SK-N-SH treated with all-trans-retinoic acid at 6 μM for 48 hours (cell line): ENCODE measurements around the gene XRN1.
"Not testable (repeated sequence)": the region's sequence is repeated elsewhere in the genome, so short reads cannot be mapped to it uniquely, and the experiment has no call there.

ENCODE experiments used
- ATAC-seq: fragments of 200-7000 bp; cut with Tn5 transposase; 3 replicates; pipeline ENCODE4 v1.9.1; 2020; ENCODE audit warnings: mild to moderate bottlenecking, moderate library complexity
- ARNTL ChIP-seq: fragments of 450-650 bp; formaldehyde crosslinking; IDR thresholded peaks from 2 replicates; pipeline ENCODE4 v1.5.0; 2020; ENCODE audit warnings: low read depth, mild to moderate bottlenecking, moderate library complexity, borderline replicate concordance
- BACH2 ChIP-seq: fragments of 250-450 bp; sonication (Bioruptor Pico); IDR thresholded peaks from 2 replicates; pipeline ENCODE4 v1.9.0; 2021; ENCODE audit warnings: mild to moderate bottlenecking, borderline replicate concordance
- CREB5 ChIP-seq: fragments of 250-450 bp; sonication (Bioruptor Pico); IDR thresholded peaks from 2 replicates; pipeline ENCODE4 v1.5.1; 2020; ENCODE audit warnings: low read depth, mild to moderate bottlenecking, moderate library complexity
- CSDC2 ChIP-seq: fragments of 250-450 bp; sonication (Bioruptor Pico); IDR thresholded peaks from 2 replicates; pipeline ENCODE4 v1.5.0; 2020; ENCODE audit warnings: mild to moderate bottlenecking, moderate library complexity
- ESRRG ChIP-seq: fragments of 250-450 bp; sonication (Bioruptor Pico); IDR thresholded peaks from 2 replicates; pipeline ENCODE4 v1.6.1; 2021; ENCODE audit warnings: mild to moderate bottlenecking
- GLIS3 ChIP-seq: fragments of 250-450 bp; sonication (Bioruptor Pico); IDR thresholded peaks from 2 replicates; pipeline ENCODE4 v1.5.0; 2020; ENCODE audit warnings: mild to moderate bottlenecking, moderate library complexity
- ISL1 ChIP-seq: fragments of 250-450 bp; sonication (Bioruptor Pico); IDR thresholded peaks from 2 replicates; pipeline ENCODE4 v2.1.2; 2022; ENCODE audit warnings: mild to moderate bottlenecking, moderate library complexity
- OSR1 ChIP-seq: fragments of 250-450 bp; sonication (Bioruptor Pico); IDR thresholded peaks from 2 replicates; pipeline ENCODE4 v1.8.0; 2022; ENCODE audit warnings: moderate library complexity, mild to moderate bottlenecking, inconsistent platforms
- POU6F1 ChIP-seq: fragments of 250-450 bp; sonication (Bioruptor Pico); IDR thresholded peaks from 2 replicates; pipeline ENCODE4 v1.8.0; 2021; ENCODE audit warnings: low read depth, mild to moderate bottlenecking, moderate library complexity, borderline replicate concordance
- PPARA ChIP-seq: fragments of 250-450 bp; sonication (Bioruptor Pico); IDR thresholded peaks from 2 replicates; pipeline ENCODE4 v1.5.0; 2020; ENCODE audit warnings: mild to moderate bottlenecking, borderline replicate concordance
- RARB ChIP-seq: fragments of 250-450 bp; sonication (Bioruptor Pico); IDR thresholded peaks from 2 replicates; pipeline ENCODE4 v1.8.0; 2021; ENCODE audit warnings: mild to moderate bottlenecking, moderate library complexity
- SNAI2 ChIP-seq: fragments of 250-450 bp; sonication (Bioruptor Pico); IDR thresholded peaks from 2 replicates; pipeline ENCODE4 v1.5.0; 2020; ENCODE audit warnings: mild to moderate bottlenecking, moderate library complexity
- TCF4 ChIP-seq: fragments of 250-450 bp; sonication (Bioruptor Pico); IDR thresholded peaks from 2 replicates; pipeline ENCODE4 v1.8.0; 2021; ENCODE audit warnings: mild to moderate bottlenecking, moderate library complexity, borderline replicate concordance
- TOX ChIP-seq: fragments of 250-450 bp; sonication (Bioruptor Pico); IDR thresholded peaks from 2 replicates; pipeline ENCODE4 v1.8.0; 2021; ENCODE audit warnings: mild to moderate bottlenecking, moderate library complexity, borderline replicate concordance
- TSHZ2 ChIP-seq: fragments of 250-450 bp; sonication (Bioruptor Pico); IDR thresholded peaks from 2 replicates; pipeline ENCODE4 v1.5.0; 2020; ENCODE audit warnings: mild to moderate bottlenecking, moderate library complexity
- ZC3H10 ChIP-seq: fragments of 250-450 bp; sonication (Bioruptor Pico); IDR thresholded peaks from 2 replicates; pipeline ENCODE4 v1.5.1; 2021; ENCODE audit warnings: mild to moderate bottlenecking, moderate library complexity
- ZFP3 ChIP-seq: fragments of 250-450 bp; sonication (Bioruptor Pico); IDR thresholded peaks from 2 replicates; pipeline ENCODE4 v1.5.0; 2020; ENCODE audit warnings: mild to moderate bottlenecking, moderate library complexity
- ZFP30 ChIP-seq: fragments of 450-650 bp; formaldehyde crosslinking; IDR thresholded peaks from 2 replicates; pipeline ENCODE4 v1.5.0; 2022; ENCODE audit warnings: mild to moderate bottlenecking, moderate library complexity
- ZNF565 ChIP-seq: fragments of 450-650 bp; formaldehyde crosslinking; conservative IDR thresholded peaks from 2 replicates; pipeline ENCODE4 v1.5.0; 2020; ENCODE audit warnings: low read depth, mild to moderate bottlenecking, moderate library complexity
- ZNF70 ChIP-seq: fragments of 450-650 bp; formaldehyde crosslinking; IDR thresholded peaks from 2 replicates; pipeline ENCODE4 v1.5.0; 2020; ENCODE audit warnings: mild to moderate bottlenecking, moderate library complexity
- ZNF8 ChIP-seq: fragments of 450-650 bp; formaldehyde crosslinking; IDR thresholded peaks from 2 replicates; pipeline ENCODE4 v1.5.0; 2020; ENCODE audit warnings: mild to moderate bottlenecking, moderate library complexity
- TF ChIP-seq, protein P1 (sequence below): fragments of 250-450 bp; sonication (Bioruptor Pico); IDR thresholded peaks from 2 replicates; pipeline ENCODE4 v1.8.0; 2020; ENCODE audit warnings: mild to moderate bottlenecking, moderate library complexity, borderline replicate concordance
- TF ChIP-seq, protein P2 (sequence below): fragments of 250-450 bp; sonication (Bioruptor Pico); IDR thresholded peaks from 2 replicates; pipeline ENCODE4 v1.5.1; 2021; ENCODE audit warnings: mild to moderate bottlenecking, moderate library complexity

The XRN1 gene

DNA sequence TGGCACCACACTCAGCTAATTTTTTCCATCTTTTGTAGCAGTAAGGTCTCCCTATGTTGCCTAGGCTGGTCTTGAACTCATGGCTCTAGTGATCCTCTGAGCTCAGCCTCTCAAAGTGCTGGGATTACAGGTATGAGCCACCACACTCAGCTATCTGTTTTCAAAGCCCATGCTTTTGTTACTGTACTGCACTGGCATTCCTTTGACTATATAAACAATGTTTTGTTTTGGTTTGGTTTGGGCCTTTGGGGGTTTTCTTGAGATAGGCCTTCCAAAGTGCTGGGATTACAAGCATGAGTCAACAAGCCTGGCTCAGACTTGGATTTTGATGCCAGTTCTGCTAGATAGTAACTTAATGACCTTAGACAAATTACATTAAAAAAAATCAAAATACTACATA lies 132.8 kb downstream of the XRN1 start:
- ATAC-seq = peak; percentile 82

DNA sequence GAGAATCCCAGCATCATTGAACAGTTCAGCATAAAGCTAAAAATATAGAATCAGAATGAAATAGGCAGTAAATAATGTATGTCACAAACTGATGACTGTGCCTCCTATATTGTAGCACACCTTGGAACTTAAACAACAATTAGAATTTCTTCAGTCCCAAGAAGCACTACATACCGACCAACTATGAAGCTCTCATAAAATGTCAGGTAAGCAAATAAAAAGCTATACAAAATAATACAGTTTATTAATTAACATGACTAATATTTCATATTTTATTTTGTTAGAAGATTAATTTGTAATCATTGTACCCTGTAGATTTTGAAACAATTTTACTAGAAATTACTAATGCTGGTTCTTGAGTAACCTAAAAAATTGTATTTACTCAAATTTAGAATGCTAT lies 137.4 kb downstream of the XRN1 start:
- no peak for TF ChIP-seq CSDC2 (CRISPR knock-in tag)
- TF ChIP-seq GLIS3 (CRISPR knock-in tag) = no peak
- TF ChIP-seq OSR1 = no peak
- no peak for TF ChIP-seq ZFP30 (CRISPR knock-in tag)
- ATAC-seq = no peak

More for the DNA sequence above, 132.8 kb downstream of the XRN1 start:
- TF ChIP-seq ZFP3 (no peak), POU6F1 (CRISPR knock-in tag) (no peak), CREB5 (CRISPR knock-in tag) (no peak), TSHZ2 (no peak), ZC3H10 (no peak), BACH2 (CRISPR knock-in tag) (no peak), ESRRG (CRISPR knock-in tag) (no peak), TOX (no peak), ZNF70 (CRISPR knock-in tag) (no peak), CSDC2 (CRISPR knock-in tag) (no peak), ISL1 (CRISPR knock-in tag) (no peak), ZNF8 (CRISPR knock-in tag) (no peak), TCF4 (no peak), OSR1 (no peak), ARNTL (no peak), SNAI2 (no peak), PPARA (CRISPR knock-in tag) (no peak), GLIS3 (CRISPR knock-in tag) (no peak)
- TF ChIP-seq, protein P1, sequence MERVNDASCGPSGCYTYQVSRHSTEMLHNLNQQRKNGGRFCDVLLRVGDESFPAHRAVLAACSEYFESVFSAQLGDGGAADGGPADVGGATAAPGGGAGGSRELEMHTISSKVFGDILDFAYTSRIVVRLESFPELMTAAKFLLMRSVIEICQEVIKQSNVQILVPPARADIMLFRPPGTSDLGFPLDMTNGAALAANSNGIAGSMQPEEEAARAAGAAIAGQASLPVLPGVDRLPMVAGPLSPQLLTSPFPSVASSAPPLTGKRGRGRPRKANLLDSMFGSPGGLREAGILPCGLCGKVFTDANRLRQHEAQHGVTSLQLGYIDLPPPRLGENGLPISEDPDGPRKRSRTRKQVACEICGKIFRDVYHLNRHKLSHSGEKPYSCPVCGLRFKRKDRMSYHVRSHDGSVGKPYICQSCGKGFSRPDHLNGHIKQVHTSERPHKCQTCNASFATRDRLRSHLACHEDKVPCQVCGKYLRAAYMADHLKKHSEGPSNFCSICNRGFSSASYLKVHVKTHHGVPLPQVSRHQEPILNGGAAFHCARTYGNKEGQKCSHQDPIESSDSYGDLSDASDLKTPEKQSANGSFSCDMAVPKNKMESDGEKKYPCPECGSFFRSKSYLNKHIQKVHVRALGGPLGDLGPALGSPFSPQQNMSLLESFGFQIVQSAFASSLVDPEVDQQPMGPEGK (CRISPR knock-in tag) = no peak
- TF ChIP-seq, protein P2, sequence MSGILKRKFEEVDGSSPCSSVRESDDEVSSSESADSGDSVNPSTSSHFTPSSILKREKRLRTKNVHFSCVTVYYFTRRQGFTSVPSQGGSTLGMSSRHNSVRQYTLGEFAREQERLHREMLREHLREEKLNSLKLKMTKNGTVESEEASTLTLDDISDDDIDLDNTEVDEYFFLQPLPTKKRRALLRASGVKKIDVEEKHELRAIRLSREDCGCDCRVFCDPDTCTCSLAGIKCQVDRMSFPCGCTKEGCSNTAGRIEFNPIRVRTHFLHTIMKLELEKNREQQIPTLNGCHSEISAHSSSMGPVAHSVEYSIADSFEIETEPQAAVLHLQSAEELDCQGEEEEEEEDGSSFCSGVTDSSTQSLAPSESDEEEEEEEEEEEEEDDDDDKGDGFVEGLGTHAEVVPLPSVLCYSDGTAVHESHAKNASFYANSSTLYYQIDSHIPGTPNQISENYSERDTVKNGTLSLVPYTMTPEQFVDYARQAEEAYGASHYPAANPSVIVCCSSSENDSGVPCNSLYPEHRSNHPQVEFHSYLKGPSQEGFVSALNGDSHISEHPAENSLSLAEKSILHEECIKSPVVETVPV (CRISPR knock-in tag) = no peak

DNA sequence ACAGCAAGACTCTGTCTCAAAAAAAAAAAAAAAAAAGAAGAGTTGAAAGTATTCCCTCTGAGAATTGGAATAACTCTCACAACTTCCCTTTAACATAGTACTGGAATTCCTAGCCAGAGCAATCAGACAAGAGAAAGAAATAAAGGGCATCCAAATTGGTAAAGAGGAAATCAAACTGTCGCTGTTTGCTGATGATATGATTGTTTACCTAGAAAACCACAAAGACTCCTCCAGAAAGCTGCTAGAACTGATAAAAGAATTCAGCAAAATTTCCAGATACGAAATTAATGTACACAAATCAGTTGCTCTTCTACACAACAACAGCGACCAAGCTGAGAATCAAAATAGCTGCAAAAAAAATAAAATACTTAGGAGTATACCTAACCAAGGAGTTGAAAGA lies 145.0 kb downstream of the XRN1 start:
- ATAC-seq = not testable (repeated sequence)

DNA sequence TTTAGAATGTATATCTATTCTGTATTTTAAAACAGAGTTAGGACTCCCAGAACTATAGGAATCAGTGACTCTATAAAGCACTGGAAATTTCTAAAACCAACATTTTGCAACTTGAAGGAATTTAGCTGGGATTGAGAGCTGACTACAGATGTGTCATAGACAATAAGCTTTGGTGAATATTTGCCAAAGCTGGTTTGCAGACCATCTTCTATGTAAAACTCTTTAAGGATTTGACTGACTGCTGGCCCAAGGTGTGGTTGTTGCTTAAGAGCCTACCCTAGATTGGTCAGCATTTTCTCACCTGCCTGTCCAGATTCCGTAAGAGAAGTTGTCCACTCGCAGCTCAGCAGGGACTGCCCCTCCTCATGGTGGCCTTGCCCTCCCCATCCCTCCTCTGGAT lies 149.2 kb downstream of the XRN1 start:
- ATAC-seq = no peak
- TF ChIP-seq, protein P2 (CRISPR knock-in tag) = no peak
- TF ChIP-seq TOX = no peak
- TF ChIP-seq ZFP3 = no peak
- no peak for TF ChIP-seq ZNF565 (CRISPR knock-in tag)
- TF ChIP-seq TSHZ2 = no peak
- no peak for TF ChIP-seq PPARA (CRISPR knock-in tag)
- no peak for TF ChIP-seq GLIS3 (CRISPR knock-in tag)
- TF ChIP-seq ZFP30 (CRISPR knock-in tag) = no peak
- no peak for TF ChIP-seq RARB (CRISPR knock-in tag)
- TF ChIP-seq CREB5 (CRISPR knock-in tag) = no peak
- TF ChIP-seq CSDC2 (CRISPR knock-in tag) = no peak
